ENCODE measurements around the gene GLRX5. TPM values are rescaled to one million over a fixed set of nuclear protein-coding genes. Genes with fewer than 3 reads are reported as not detected.

GLRX5 gene
- total RNA-seq, 1 experiment from 2014 or later: 72.8 TPM

DNA sequence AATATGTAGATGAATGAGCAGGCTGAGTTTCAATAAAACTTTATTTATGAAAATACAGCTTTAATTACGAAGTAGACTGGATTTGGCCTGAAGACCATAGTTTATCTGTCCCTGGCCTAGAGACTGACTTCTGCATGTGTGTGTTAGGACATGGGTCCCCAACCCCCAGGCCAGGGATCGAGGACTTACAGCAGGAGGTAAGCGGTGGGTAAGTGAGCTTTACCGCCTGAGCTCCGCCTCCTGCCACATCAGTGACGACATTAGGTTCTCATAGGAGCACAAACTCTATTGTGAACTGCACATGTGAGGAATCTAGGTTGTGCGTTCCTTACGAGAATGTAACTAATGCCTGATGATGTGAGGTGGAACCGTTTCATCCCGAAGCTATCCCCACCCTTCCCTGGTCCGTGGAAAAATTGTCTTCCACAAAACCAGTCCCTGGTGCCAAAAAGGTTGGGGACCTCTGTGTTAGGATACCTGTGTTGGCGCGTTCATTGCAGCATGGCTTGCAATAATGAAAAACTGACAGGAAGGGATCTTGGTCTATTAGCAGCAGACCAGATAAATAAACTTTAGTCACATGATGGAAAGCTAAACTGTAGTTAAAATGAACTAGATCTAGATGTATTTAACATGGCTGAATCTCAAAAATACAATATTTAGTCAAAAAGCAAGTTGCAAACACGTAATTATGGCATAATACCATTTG is 4.1 kb downstream of the GLRX5 start (continued):
- TF ChIP-seq, protein P1, sequence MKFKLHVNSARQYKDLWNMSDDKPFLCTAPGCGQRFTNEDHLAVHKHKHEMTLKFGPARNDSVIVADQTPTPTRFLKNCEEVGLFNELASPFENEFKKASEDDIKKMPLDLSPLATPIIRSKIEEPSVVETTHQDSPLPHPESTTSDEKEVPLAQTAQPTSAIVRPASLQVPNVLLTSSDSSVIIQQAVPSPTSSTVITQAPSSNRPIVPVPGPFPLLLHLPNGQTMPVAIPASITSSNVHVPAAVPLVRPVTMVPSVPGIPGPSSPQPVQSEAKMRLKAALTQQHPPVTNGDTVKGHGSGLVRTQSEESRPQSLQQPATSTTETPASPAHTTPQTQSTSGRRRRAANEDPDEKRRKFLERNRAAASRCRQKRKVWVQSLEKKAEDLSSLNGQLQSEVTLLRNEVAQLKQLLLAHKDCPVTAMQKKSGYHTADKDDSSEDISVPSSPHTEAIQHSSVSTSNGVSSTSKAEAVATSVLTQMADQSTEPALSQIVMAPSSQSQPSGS (CRISPR knock-in tag; IDR thresholded peaks at IDR 0.05; ENCODE audit: borderline replicate concordance, low read depth): no peak
- TF ChIP-seq HMGA2 (CRISPR knock-in tag; IDR thresholded peaks at IDR 0.05) (no peak), RORB (CRISPR knock-in tag; IDR thresholded peaks at IDR 0.05) (no peak), GABPB1 (CRISPR knock-in tag; IDR thresholded peaks at IDR 0.05) (no peak)

- no peaks in the 10 kb centered on the region for H3K9me3 Mint-ChIP-seq
- H3K27me3 Mint-ChIP-seq (ENCODE audit: low read depth): no peaks in the 10 kb centered on the region
- TF ChIP-seq E2F1 (CRISPR knock-in tag; IDR thresholded peaks at IDR 0.05) (no peak), JUN (CRISPR knock-in tag; IDR thresholded peaks at IDR 0.05) (no peak), ZNF317 (CRISPR knock-in tag; IDR thresholded peaks at IDR 0.05; ENCODE audit: borderline replicate concordance, low read depth) (no peak), NR3C1 (CRISPR knock-in tag; conservative IDR thresholded peaks at IDR 0.05; ENCODE audit: low read depth) (no peak), GTF2I (CRISPR knock-in tag; conservative IDR thresholded peaks at IDR 0.05) (no peak), GABPB1 (CRISPR knock-in tag; IDR thresholded peaks at IDR 0.05) (no peak), OVOL2 (CRISPR knock-in tag; IDR thresholded peaks at IDR 0.05; ENCODE audit: borderline replicate concordance) (no peak), CREB1 (CRISPR knock-in tag; IDR thresholded peaks at IDR 0.05) (no peak), TEAD4 (CRISPR knock-in tag; IDR thresholded peaks at IDR 0.05) (no peak), ZNF396 (CRISPR knock-in tag; IDR thresholded peaks at IDR 0.05; ENCODE audit: borderline replicate concordance) (no peak), ZNF232 (CRISPR knock-in tag; IDR thresholded peaks at IDR 0.05) (no peak), ZBTB21 (CRISPR knock-in tag; IDR thresholded peaks at IDR 0.05; ENCODE audit: borderline replicate concordance) (no peak), ESRRA (CRISPR knock-in tag; IDR thresholded peaks at IDR 0.05; ENCODE audit: borderline replicate concordance) (no peak)
- ATAC-seq (no peak), DNase-seq (ENCODE audit: low spot score) (no peak)
- no peak overlapping the region for H3K4me3 Mint-ChIP-seq
- CTCF ChIA-PET: interaction anchor here (0.8 to 1.7 kb wide), 3 partner anchors 12 to 98 kb away, joined by 3 to 4 read pairs (median 4); no protein-coding TSS in a partner anchor
- POLR2A ChIA-PET: no interaction called here
- peaks cover 6% of the 10 kb centered on the region; the same call in 1 of the 2 replicates for H3K36me3 Mint-ChIP-seq
- H3K27ac Mint-ChIP-seq: no peak overlapping the region
- H3K4me1 Mint-ChIP-seq: peaks cover 27% of the 10 kb centered on the region
Observed at GRCh38 chr14:95540236-95540855, 5.5 kb downstream of the GLRX5 start.

GRCh38 chr14:95541346-95541745 is 6.5 kb downstream of the GLRX5 start:
- CTCF ChIA-PET: interaction anchor here (1.2 to 1.7 kb wide), 2 partner anchors 11 to 13 kb away, joined by 3 to 4 read pairs; no protein-coding TSS in a partner anchor
- H3K9me3 Mint-ChIP-seq: no peaks in the 10 kb centered on the region
- no peak for DNase-seq (ENCODE audit: low spot score)
- TF ChIP-seq ZNF396 (CRISPR knock-in tag; IDR thresholded peaks at IDR 0.05; ENCODE audit: borderline replicate concordance) (no peak), JAZF1 (CRISPR knock-in tag; IDR thresholded peaks at IDR 0.05) (no peak), ZNF219 (CRISPR knock-in tag; IDR thresholded peaks at IDR 0.05; ENCODE audit: borderline replicate concordance) (no peak), MXD4 (CRISPR knock-in tag; IDR thresholded peaks at IDR 0.05; ENCODE audit: borderline replicate concordance) (no peak), PRRX2 (CRISPR knock-in tag; IDR thresholded peaks at IDR 0.05) (no peak), ZMAT4 (CRISPR knock-in tag; IDR thresholded peaks at IDR 0.05) (no peak), KAT7 (CRISPR knock-in tag; IDR thresholded peaks at IDR 0.05; ENCODE audit: borderline replicate concordance) (no peak), MAX (CRISPR knock-in tag; IDR thresholded peaks at IDR 0.05) (no peak), ZBTB21 (CRISPR knock-in tag; IDR thresholded peaks at IDR 0.05; ENCODE audit: borderline replicate concordance) (no peak), STAT6 (CRISPR knock-in tag; conservative IDR thresholded peaks at IDR 0.05; ENCODE audit: low read depth) (no peak), FOXP1 (CRISPR knock-in tag; IDR thresholded peaks at IDR 0.05; ENCODE audit: borderline replicate concordance) (no peak), RELA (CRISPR knock-in tag; IDR thresholded peaks at IDR 0.05; ENCODE audit: borderline replicate concordance) (no peak), NFE2L1 (CRISPR knock-in tag; IDR thresholded peaks at IDR 0.05) (no peak), GTF2I (CRISPR knock-in tag; conservative IDR thresholded peaks at IDR 0.05) (no peak), GABPB1 (CRISPR knock-in tag; IDR thresholded peaks at IDR 0.05) (no peak), FOXK1 (CRISPR knock-in tag; IDR thresholded peaks at IDR 0.05) (no peak)

More at GRCh38 chr14:95541346-95541745, 6.5 kb downstream of the GLRX5 start:
- H3K4me1 Mint-ChIP-seq: peaks cover 17% of the 10 kb centered on the region
- H3K27me3 Mint-ChIP-seq (ENCODE audit: low read depth): no peaks in the 10 kb centered on the region
- POLR2A ChIA-PET: no interaction called here
- H3K36me3 Mint-ChIP-seq: peaks cover 6% of the 10 kb centered on the region; the same call in 1 of the 2 replicates
- no peak overlapping the region for H3K27ac Mint-ChIP-seq
- H3K4me3 Mint-ChIP-seq: no peak overlapping the region
- ATAC-seq: no peak

Data from WTC11 (cell line).